ENCODE results near the gene CCRL2. TPM values are rescaled to one million over a fixed set of nuclear protein-coding genes. Genes with fewer than 3 reads are reported as not detected.
A peak's percentile ranks its signal among the peaks of the same experiment; 100 is the strongest.

CCRL2 gene
- total and polyA plus RNA-seq, 9 of the 15 experiments (the other 6 are each of a cell fraction or from before 2014, with no cell fraction given) = 3.4 to 5.7 (median 4.0) TPM

DNA sequence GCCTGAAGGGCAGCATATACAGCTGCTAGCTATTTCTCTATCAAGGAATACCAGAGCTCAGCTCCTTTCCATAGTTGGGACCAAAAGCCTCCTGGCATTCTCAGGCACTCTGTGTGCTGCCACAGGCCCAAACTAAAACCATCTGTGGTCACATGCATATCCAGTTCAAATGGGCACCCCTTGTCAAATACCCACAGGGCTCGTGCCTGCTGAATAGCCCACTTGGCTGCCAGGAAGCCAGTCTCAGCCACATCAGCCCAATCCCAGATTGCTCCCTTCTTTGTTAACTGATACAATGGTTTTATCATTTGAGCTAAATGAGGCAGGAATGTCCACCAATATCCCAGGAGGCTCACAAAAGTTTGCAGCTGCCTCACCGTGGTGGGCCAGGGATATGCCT lies 13.9 kb downstream of the CCRL2 start:
- Histone ChIP-seq H3K9me3 (replicated peaks; ENCODE audit: control insufficient read depth, insufficient read depth, low read depth, low read length) (no peaks in the 10 kb centered on the region), H3K4me1 (replicated peaks in 1 of 2; ENCODE audit: control insufficient read depth in 2 of 2, insufficient read depth in 2 of 2, low read length in 2 of 2) (peaks cover 6 to 20% of the 10 kb centered on the region in 2 experiments; a peak in 4 of 5 replicates), H3K9ac (ENCODE audit: insufficient read depth in 1 of 2, low read depth in 2 of 2, low read length in 2 of 2) (no peak overlapping the region), H3K9me1 (ENCODE audit: control insufficient read depth, insufficient read depth, low read length) (no peaks in the 10 kb centered on the region), H2AFZ (ENCODE audit: low read depth, low read length) (no peak overlapping the region), H3K36me3 (ENCODE audit: control insufficient read depth, insufficient read depth, low read length) (no peaks in the 10 kb centered on the region), H3K27ac (ENCODE audit: extremely low read depth, low read depth, low read length) (no peak overlapping the region), H3K4me3 (no peak overlapping the region), H3K79me2 (ENCODE audit: control insufficient read depth, insufficient read depth, low read length) (no peaks in the 10 kb centered on the region), H3K27me3 (ENCODE audit: control insufficient read depth in 2 of 2, insufficient read depth in 2 of 2, low read length in 2 of 2) (peaks cover 0 to 4% of the 10 kb centered on the region in 2 experiments; a peak in 2 of 5 replicates), H3K4me2 (ENCODE audit: insufficient read depth, low read length) (no peak overlapping the region), H4K20me1 (replicated peaks; ENCODE audit: control insufficient read depth, insufficient read depth, low read length) (no peaks in the 10 kb centered on the region)
- TF ChIP-seq HMG20B (CRISPR knock-in tag; IDR thresholded peaks at IDR 0.05) = no peak
- DNase-seq (ENCODE audit: extremely low read depth in 1 of 4, low spot score in 3 of 4) (no peak), FAIRE-seq (no peak), ATAC-seq (no peak)
- ChIA-PET CTCF (ENCODE audit: low intra/inter-chr PET ratio) (no interaction called here), POLR2A (no interaction called here)
- intact Hi-C loops (cut with micrococcal nuclease) (no loop called here), in situ Hi-C loops (cut with MboI) (loop anchor here (25.0 kb wide), 1 partner anchor 1384 kb away; the partner anchor contains the start of gene CLEC3B)
- BruUV-seq (replicated peaks) = no TSS peak
- 10% methylated on average over 2 of the region's 2 CpGs for WGBS (ENCODE audit: insufficient coverage, low coverage, missing lambda C conversion rate)

DNA sequence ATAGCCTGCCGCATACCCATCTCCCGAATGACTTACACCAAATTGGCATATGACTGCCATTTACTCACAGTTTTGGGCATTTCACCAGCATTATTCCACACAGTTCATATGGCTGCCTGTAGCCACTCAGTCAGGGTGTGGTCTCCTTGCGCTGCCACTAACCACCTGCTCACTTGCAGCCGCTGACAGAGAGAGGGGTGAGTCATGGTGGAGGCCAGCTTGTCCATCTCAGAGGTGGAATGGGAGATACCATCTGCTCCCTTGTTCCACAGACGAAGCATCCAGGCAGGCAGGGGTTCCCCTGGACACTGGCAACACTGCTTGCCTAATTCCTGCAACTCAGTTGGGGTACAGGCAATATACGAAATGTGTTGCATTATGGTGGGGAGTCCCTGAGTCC lies 15.6 kb downstream of the CCRL2 start:
- CTCF ChIA-PET (ENCODE audit: low intra/inter-chr PET ratio) = interaction anchor here (0.6 kb wide), 1 partner anchor 320 kb away, joined by 3 read pairs; no protein-coding TSS in a partner anchor
- DNase-seq (ENCODE audit: extremely low read depth in 1 of 4, low spot score in 3 of 4) = peak; percentile 58 to 63 (median 61)
- H3K9me1 ChIP-seq (ENCODE audit: control insufficient read depth, insufficient read depth, low read length) = no peaks in the 10 kb centered on the region
- intact Hi-C loops (cut with micrococcal nuclease) (no loop called here), in situ Hi-C loops (cut with MboI) (loop anchor here (25.0 kb wide), 1 partner anchor 1385 kb away; the partner anchor contains the start of gene CLEC3B)
- no peak overlapping the region for H3K9ac ChIP-seq (ENCODE audit: insufficient read depth in 1 of 2, low read depth in 2 of 2, low read length in 2 of 2)
- 14% methylated on average over 6 of the region's 6 CpGs for WGBS (ENCODE audit: insufficient coverage, low coverage, missing lambda C conversion rate)
- no peak overlapping the region for H2AFZ ChIP-seq (ENCODE audit: low read depth, low read length)
- no peaks in the 10 kb centered on the region for H3K79me2 ChIP-seq (ENCODE audit: control insufficient read depth, insufficient read depth, low read length)
- H4K20me1 ChIP-seq (replicated peaks; ENCODE audit: control insufficient read depth, insufficient read depth, low read length) = no peaks in the 10 kb centered on the region
- H3K4me3 ChIP-seq = no peak overlapping the region
- no peak for FAIRE-seq
- no peak overlapping the region for H3K4me2 ChIP-seq (ENCODE audit: insufficient read depth, low read length)
- no peaks in the 10 kb centered on the region for H3K36me3 ChIP-seq (ENCODE audit: control insufficient read depth, insufficient read depth, low read length)
- H3K27me3 ChIP-seq (ENCODE audit: control insufficient read depth in 2 of 2, insufficient read depth in 2 of 2, low read length in 2 of 2) = peaks cover 0 to 4% of the 10 kb centered on the region in 2 experiments; a peak in 2 of 5 replicates
- H3K4me1 ChIP-seq (replicated peaks in 1 of 2; ENCODE audit: control insufficient read depth in 2 of 2, insufficient read depth in 2 of 2, low read length in 2 of 2) = peaks cover 3 to 12% of the 10 kb centered on the region in 2 experiments; a peak in 4 of 5 replicates
- H3K9me3 ChIP-seq (replicated peaks; ENCODE audit: control insufficient read depth, insufficient read depth, low read depth, low read length) = no peaks in the 10 kb centered on the region
- POLR2A ChIA-PET = interaction anchor here (1.0 to 1.2 kb wide), 2 partner anchors 13 to 15 kb away, joined by 3 to 4 read pairs; partner anchors contain the start of gene CCRL2
- peak; percentile 86 for ATAC-seq
- H3K27ac ChIP-seq (ENCODE audit: extremely low read depth, low read depth, low read length) = no peak overlapping the region
- no TSS peak for BruUV-seq (replicated peaks)
- TF ChIP-seq SMAD3 (CRISPR knock-in tag; conservative IDR thresholded peaks at IDR 0.05) (no peak), BCOR (IDR thresholded peaks at IDR 0.05) (no peak)
- TF ChIP-seq, protein P1, sequence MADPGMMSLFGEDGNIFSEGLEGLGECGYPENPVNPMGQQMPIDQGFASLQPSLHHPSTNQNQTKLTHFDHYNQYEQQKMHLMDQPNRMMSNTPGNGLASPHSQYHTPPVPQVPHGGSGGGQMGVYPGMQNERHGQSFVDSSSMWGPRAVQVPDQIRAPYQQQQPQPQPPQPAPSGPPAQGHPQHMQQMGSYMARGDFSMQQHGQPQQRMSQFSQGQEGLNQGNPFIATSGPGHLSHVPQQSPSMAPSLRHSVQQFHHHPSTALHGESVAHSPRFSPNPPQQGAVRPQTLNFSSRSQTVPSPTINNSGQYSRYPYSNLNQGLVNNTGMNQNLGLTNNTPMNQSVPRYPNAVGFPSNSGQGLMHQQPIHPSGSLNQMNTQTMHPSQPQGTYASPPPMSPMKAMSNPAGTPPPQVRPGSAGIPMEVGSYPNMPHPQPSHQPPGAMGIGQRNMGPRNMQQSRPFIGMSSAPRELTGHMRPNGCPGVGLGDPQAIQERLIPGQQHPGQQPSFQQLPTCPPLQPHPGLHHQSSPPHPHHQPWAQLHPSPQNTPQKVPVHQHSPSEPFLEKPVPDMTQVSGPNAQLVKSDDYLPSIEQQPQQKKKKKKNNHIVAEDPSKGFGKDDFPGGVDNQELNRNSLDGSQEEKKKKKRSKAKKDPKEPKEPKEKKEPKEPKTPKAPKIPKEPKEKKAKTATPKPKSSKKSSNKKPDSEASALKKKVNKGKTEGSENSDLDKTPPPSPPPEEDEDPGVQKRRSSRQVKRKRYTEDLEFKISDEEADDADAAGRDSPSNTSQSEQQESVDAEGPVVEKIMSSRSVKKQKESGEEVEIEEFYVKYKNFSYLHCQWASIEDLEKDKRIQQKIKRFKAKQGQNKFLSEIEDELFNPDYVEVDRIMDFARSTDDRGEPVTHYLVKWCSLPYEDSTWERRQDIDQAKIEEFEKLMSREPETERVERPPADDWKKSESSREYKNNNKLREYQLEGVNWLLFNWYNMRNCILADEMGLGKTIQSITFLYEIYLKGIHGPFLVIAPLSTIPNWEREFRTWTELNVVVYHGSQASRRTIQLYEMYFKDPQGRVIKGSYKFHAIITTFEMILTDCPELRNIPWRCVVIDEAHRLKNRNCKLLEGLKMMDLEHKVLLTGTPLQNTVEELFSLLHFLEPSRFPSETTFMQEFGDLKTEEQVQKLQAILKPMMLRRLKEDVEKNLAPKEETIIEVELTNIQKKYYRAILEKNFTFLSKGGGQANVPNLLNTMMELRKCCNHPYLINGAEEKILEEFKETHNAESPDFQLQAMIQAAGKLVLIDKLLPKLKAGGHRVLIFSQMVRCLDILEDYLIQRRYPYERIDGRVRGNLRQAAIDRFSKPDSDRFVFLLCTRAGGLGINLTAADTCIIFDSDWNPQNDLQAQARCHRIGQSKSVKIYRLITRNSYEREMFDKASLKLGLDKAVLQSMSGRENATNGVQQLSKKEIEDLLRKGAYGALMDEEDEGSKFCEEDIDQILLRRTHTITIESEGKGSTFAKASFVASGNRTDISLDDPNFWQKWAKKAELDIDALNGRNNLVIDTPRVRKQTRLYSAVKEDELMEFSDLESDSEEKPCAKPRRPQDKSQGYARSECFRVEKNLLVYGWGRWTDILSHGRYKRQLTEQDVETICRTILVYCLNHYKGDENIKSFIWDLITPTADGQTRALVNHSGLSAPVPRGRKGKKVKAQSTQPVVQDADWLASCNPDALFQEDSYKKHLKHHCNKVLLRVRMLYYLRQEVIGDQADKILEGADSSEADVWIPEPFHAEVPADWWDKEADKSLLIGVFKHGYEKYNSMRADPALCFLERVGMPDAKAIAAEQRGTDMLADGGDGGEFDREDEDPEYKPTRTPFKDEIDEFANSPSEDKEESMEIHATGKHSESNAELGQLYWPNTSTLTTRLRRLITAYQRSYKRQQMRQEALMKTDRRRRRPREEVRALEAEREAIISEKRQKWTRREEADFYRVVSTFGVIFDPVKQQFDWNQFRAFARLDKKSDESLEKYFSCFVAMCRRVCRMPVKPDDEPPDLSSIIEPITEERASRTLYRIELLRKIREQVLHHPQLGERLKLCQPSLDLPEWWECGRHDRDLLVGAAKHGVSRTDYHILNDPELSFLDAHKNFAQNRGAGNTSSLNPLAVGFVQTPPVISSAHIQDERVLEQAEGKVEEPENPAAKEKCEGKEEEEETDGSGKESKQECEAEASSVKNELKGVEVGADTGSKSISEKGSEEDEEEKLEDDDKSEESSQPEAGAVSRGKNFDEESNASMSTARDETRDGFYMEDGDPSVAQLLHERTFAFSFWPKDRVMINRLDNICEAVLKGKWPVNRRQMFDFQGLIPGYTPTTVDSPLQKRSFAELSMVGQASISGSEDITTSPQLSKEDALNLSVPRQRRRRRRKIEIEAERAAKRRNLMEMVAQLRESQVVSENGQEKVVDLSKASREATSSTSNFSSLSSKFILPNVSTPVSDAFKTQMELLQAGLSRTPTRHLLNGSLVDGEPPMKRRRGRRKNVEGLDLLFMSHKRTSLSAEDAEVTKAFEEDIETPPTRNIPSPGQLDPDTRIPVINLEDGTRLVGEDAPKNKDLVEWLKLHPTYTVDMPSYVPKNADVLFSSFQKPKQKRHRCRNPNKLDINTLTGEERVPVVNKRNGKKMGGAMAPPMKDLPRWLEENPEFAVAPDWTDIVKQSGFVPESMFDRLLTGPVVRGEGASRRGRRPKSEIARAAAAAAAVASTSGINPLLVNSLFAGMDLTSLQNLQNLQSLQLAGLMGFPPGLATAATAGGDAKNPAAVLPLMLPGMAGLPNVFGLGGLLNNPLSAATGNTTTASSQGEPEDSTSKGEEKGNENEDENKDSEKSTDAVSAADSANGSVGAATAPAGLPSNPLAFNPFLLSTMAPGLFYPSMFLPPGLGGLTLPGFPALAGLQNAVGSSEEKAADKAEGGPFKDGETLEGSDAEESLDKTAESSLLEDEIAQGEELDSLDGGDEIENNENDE (IDR thresholded peaks at IDR 0.05; ENCODE audit: low read depth, low read length) = no peak
